Measurements from ENCODE around the gene NUDT8.
"Not testable (repeated sequence)": the region's sequence is repeated elsewhere in the genome, so short reads cannot be mapped to it uniquely, and the experiment has no call there.

NUDT8 gene

GRCh38 chr11:67607507-67607906 lies 22.2 kb downstream of the NUDT8 start:
- DNase-seq: no peak
- Histone ChIP-seq H3K9me3 (no peaks in the 10 kb centered on the region), H3K4me3 (ENCODE audit: low read depth, low read length) (peak overlapping the region; percentile 94), H3K27me3 (no peaks in the 10 kb centered on the region), H3K36me3 (peaks cover 34% of the 10 kb centered on the region), H3K4me1 (no peaks in the 10 kb centered on the region; the same call in 1 of the 2 replicates)
- TF ChIP-seq CTCF (IDR thresholded peaks at IDR 0.05; ENCODE audit: low read depth, low read length): no peak

GRCh38 chr11:67606492-67607295 lies 23.0 kb downstream of the NUDT8 start, which contains the start of gene NDUFV1:
Gene NDUFV1 (plus strand): TSS chr11:67606936. CDS start chr11:67607005, 69 bp downstream.
- TF ChIP-seq CTCF (IDR thresholded peaks at IDR 0.05; ENCODE audit: low read depth, low read length): peak; percentile 42
- peak; percentile 99 for DNase-seq
- Histone ChIP-seq H3K9me3 (no peaks in the 10 kb centered on the region), H3K27me3 (no peaks in the 10 kb centered on the region), H3K4me1 (no peaks in the 10 kb centered on the region; the same call in 1 of the 2 replicates), H3K36me3 (peaks cover 31% of the 10 kb centered on the region), H3K4me3 (ENCODE audit: low read depth, low read length) (peak within 1 kb of the TSS; percentile 94)

- Histone ChIP-seq H3K4me1 (no peaks in the 10 kb centered on the region; the same call in 1 of the 2 replicates), H3K36me3 (peaks cover 25% of the 10 kb centered on the region), H3K4me3 (ENCODE audit: low read depth, low read length) (peak overlapping the region; percentile 94), H3K9me3 (no peaks in the 10 kb centered on the region), H3K27me3 (no peaks in the 10 kb centered on the region)
- no peak for TF ChIP-seq CTCF (IDR thresholded peaks at IDR 0.05; ENCODE audit: low read depth, low read length)
- no peak for DNase-seq
These were observed 23.6 kb downstream of the NUDT8 start for GRCh38 chr11:67606093-67606491.

GRCh38 chr11:67605231-67606011 lies 24.3 kb downstream of the NUDT8 start:
- Histone ChIP-seq H3K9me3 (no peaks in the 10 kb centered on the region), H3K27me3 (peaks cover 3% of the 10 kb centered on the region; the same call in 1 of the 2 replicates), H3K36me3 (peaks cover 19% of the 10 kb centered on the region), H3K4me3 (ENCODE audit: low read depth, low read length) (no peak overlapping the region), H3K4me1 (no peaks in the 10 kb centered on the region; the same call in 1 of the 2 replicates)
- TF ChIP-seq CTCF (IDR thresholded peaks at IDR 0.05; ENCODE audit: low read depth, low read length): no peak
- no peak for DNase-seq

GRCh38 chr11:67604815-67605214 lies 24.9 kb downstream of the NUDT8 start:
- H3K4me3 ChIP-seq (ENCODE audit: low read depth, low read length): no peak overlapping the region

GRCh38 chr11:67604119-67604518 lies 25.6 kb downstream of the NUDT8 start:
- H3K27me3 ChIP-seq: peaks cover 10% of the 10 kb centered on the region
- not testable (repeated sequence) for H3K4me1 ChIP-seq; H3K36me3 ChIP-seq; H3K4me3 ChIP-seq (ENCODE audit: low read depth, low read length); DNase-seq; H3K9me3 ChIP-seq

More at GRCh38 chr11:67604815-67605214, 24.9 kb downstream of the NUDT8 start:
- DNase-seq: no peak
- TF ChIP-seq CTCF (IDR thresholded peaks at IDR 0.05; ENCODE audit: low read depth, low read length): no peak
- no peaks in the 10 kb centered on the region for H3K9me3 ChIP-seq
- peaks cover 15% of the 10 kb centered on the region for H3K36me3 ChIP-seq
- H3K27me3 ChIP-seq: peaks cover 7% of the 10 kb centered on the region; the same call in 1 of the 2 replicates
- H3K4me1 ChIP-seq: no peaks in the 10 kb centered on the region; the same call in 1 of the 2 replicates
